NCI-H1105 (cell line): Measurements from ENCODE around the gene CHST15.

Source experiments
- DNase-seq: peaks from one replicate; lab custom pipeline; 2025; lab: John Stamatoyannopoulos, UW

The CHST15 gene

DNA sequence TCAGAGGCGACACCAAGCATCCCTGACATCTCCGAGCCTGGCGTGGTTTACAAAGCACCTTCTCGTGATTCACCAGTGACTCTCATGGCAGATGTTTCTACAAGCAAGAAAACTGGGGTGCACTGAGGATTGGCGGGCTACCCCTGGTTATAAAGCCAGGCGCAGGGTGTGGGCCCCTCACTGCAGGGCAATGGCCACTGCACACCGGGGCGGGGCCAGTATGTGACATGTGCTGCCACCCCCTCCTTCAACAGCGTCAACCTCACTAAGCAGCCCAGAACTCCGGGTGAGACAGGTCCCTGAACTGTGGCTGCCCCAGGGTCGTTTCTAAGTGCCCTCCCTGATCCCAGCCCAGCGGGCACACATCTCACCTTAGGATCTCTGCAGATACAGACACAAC lies 63.8 kb downstream of the CHST15 start:
- no peak for DNase-seq

DNA sequence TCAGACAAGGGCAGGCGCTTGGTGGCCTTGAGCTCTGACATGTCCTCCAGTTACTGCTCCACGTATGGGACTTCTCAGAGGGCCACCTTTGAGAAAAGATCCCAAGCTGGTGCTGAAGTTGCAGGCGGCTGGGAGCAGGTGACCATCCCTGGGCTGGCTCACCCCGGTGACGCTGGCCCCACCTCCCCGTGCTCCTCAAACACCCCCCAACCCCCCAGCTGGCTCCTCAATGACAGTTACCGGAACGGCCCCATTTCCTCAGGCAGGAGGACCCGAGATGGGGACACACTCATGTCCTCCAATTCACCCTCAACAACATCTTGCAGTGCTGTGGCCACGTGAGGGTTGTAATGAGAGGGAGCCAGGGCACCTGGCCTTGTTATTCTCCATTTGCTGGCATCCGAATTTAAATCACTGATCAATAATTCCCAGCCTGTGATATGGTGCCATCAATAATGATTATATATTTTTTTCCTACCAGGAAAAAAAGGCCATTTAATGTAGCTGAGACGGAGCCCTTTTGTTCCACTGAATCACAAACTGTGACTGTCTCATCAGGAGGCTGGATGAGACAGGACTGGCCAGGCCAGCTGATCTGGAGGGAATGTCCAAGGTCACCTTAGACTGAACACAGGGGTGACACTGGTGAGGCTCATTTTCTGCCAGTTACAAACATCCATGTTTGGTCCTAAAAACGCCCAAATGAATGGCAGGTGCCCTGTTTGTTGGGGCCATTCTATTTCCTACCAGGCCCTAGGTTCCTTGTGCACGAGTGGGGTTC lies 64.5 kb downstream of the CHST15 start:
- no peak for DNase-seq

DNA sequence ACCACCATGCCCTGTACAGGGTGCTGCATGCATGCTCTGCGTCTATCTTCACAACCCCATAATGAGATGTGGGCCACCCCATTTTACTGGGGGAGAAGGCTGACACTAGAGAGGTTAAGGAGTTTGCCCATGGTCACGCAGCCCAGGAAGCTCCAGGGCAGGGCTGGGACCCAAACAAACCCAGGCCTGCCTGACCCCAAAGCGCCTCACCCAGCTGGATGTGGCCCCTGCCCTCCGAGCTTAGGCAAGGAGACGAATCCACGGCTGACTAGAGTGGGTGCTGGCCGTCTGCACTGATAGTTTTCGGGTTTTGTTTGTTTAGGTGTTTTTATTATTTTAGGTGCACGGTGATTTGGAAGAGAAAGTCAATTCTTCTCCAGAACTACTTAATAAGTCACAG lies 65.7 kb downstream of the CHST15 start:
- no peak for DNase-seq

DNA sequence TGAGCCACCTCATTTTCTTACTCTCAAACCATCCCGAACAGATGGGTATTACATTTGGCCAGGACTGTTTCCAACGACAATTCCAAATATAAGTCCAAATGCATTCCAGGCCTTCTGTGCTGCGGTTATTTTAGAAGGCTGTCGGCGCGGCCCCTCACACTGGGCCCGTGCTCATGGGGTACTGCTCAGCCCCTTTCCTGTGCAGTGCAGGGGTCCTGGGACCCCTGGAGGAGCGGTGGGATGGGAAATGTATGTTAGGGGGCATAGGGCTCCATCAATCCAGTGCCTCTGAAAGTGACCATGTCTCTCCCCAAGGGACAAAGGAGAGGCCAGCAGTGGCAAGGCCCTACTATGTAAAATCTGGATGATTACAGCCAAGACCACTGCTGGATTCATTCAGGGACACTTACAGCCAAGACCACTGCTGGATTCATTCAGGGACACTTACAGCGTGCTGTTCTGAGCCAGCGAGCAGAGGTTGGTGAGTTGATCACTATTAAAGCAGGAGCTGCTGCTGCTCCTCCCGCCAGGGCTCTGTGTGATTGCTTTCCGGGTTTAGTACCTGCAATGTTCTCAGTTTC lies 66.3 kb downstream of the CHST15 start:
- DNase-seq, result no peak

DNA sequence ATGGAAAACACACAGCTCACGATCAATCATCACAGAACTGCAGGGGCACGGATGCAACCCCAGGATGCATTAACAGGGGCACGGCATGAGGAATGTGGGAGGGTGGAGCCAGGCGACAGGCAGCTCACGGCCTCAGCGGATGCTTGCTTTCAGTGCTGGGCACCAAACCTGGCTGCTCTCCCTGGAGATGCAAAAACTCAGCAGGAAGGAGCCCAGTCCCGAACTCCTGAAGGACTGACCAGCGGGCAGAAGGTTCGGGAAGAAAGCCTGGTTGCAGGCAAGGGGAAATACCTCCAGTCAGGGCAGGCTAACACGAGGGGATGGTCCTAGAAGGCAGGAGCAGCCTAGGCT lies 66.8 kb downstream of the CHST15 start:
- DNase-seq, result no peak

DNA sequence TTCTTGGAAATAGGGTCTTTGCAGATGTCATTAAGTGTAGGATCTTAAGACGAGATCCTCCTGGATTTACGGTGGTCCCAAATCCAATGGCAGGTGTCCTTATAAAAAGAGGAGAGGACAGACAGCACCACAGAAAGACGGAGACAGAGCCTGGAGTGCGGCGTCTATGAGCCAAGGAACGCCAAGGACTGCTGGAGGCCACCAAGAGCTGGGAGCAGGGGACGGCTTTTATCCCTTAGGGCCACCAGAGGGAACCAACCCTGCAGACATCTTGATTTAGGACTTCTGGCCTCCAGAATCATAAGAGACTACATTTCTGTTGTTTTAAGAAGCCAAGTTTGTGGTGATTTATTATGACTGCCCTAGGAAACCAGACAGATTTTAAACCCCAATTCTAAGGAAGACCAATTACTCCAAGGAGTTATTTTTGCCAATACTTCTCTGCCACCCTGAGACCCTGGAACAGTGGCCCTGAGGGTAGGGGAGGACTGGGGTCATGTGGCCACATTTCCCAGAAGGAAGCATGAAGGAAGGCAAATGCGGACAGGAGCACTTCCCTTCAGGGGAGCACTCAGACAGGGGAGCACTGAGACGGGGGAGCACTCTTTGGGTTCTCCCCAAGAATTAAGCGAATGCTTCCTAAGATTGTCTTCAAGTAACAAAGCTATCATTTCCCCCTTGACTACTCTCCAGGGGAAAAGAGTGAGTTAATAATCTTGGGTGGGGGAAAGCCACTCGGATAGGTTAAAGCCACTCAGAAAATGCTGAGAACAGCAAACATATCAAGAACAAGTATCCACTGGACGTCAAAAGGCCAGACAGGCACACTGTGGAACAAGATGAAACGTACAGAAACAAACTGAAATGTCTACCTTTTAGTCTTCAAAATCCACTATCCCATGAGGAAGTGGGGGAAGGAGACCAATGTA lies 67.5 kb downstream of the CHST15 start:
- DNase-seq, result no peak

DNA sequence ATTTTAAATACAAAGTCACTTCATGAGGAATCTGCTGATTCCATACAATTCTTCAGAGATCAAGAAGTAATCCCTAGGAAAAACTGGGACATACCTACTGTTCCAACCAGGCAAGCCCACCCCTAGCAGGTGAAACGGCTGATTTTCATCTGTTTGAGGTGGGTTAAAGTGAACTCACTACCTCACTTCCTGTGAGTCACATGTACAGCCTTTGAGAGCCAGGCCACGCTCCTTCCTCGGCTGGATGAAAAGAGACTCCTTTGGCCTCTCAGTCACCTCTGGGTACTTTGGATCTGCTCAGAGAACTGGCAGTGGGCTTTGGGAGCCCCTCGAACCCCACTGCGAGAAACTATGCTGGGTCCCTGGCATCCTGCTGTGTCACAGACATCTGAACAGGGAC lies 68.2 kb downstream of the CHST15 start:
- no peak for DNase-seq

DNA sequence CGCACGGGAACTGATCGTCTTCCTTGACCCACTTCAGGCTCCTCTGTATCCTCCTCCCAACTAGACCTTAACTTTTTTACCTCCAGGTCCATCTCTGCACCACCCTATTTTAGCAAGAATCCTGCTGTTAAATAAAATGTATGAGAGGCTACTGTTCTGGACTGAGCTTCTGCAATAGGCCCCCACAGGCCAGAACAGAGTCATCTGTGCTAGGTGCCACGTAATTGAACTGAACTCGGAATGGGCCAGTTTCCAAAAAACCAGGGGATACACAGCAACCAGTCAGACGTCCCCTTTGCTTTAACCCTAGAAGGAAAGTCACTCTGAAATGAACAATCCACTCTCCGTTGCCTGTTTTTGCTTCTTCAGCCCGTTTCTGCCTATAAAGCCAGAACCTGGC lies 71.3 kb downstream of the CHST15 start:
- DNase-seq, result no peak

DNA sequence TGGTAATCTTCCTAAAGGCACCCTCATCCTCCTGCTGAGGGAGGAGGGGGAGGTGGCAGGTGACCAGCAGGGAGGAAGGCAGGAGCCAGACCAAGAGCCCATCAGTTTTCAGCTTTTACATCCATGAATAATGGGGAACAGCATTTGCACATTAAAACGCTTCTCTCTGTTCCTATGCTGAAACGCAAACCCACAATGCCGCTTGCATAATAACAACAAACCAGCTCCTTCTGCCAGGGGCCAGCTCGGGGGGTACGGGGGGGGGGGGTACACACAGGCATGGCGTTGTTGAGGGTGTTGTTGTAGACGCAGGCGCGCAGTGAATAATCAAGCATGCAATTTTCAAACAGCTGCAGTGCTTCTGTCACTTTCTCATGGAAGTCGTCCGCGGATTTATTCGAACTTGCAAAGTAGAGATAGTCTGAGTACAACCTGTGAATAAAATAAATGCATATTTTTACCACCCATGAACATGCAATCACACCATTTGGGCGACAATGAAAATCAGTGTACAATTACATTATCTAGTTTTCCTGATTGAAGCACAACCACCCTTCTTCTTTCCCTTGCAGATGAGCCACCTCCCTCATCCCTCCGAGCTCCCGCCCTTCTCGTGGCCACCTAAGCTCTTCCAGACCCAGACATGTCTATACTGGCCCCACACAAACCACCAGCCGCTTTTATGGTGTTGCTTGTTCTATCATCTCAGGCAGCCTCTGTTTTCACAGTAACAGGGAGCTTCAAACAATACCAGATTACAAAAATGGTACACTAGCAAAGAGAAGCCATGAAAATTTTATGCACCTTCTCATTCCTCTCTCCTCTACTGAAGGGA lies 72.2 kb downstream of the CHST15 start:
- peak; percentile 64 for DNase-seq

DNA sequence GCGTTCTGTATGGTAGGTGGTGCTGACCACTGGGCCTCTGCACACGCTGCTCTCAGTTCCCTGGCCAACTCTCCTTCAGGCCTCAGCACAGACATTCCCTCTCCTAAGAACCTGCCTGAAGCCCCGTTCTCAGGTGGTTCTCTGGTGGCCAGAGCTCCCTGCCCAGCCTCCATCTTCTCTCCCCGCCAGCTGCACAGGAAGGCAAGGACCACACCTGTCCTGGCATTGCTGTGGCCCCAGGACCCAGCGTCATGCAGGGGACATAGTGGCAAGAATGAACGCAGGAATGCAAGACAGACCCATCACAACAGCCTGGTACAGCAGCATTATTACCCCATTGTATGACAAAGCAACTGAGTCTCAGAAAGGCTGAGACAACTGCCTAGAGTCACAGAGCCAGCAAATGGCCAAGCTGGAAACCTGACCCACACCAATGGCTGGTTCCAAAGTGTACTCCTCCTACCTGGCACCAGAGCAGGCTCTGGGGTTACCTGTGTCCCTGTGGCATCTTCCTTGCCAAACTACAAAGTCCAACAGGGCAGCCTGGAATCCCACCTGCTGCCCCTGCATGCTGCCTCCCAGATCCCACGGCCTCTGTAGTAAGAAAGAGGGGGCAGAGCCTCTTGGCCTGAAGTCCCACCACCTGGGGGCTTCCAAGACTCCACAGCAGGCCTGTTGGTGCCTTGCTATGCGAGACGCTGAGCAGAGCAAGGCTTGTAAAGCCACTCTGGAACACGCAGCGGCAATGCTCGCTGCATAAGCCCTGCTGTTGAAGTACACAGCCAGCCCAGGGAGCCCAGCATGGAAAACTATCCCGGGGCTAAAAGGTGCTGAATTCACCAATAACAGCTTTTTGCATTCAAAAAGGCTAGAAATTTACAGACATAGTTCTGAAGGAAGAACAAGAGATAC lies 73.3 kb downstream of the CHST15 start:
- DNase-seq, result no peak

DNA sequence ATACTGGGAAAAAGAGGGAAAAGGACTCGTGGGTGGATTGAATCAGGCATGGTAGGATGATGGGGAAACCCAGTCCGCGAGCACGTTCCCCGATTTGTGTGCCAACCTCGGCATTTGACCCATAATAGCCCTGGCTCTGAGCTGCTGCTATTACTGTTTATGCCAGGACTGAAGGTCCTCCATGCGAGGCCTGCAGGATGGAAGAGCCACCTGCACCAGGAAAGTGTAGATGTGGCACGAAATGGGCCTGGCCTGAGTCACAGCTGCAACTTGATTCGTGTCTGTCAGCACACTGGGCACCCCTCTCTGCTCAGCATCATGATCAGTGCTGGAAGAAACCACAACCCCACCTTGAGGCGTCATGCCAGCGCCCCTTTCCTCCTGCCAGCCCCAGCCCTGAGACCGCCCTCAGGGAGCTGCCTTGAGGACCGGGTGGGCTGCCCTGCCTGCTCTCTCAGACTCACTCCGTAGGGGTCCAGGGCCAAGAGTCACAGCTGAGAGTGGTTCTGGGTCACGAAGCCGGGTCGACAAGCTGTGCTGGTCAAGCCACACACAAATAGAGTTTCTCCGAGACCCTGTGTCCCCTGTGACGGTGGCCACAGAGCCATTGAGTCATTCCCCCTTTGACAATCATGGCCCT lies 74.4 kb downstream of the CHST15 start:
- no peak for DNase-seq

DNA sequence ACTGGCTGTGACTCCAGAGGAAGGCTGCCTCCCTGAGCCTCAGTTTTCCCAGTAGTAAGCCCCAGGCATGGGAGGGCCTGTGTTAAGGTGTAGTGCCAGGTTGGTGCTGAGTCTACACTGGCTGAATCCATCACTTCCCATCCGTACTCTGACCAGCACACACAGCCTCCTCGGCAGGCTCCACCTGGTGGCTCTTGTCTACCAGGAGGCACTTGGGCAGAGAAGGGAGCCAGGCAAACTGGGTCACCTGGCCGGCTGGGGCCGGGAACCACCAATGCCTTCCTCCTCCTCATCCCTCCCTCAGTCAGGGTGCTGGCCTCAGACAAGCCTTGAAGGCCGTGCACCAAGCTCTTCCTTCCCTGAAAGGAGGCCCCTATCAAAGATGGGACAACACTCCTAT lies 75.7 kb downstream of the CHST15 start:
- DNase-seq, result no peak

DNA sequence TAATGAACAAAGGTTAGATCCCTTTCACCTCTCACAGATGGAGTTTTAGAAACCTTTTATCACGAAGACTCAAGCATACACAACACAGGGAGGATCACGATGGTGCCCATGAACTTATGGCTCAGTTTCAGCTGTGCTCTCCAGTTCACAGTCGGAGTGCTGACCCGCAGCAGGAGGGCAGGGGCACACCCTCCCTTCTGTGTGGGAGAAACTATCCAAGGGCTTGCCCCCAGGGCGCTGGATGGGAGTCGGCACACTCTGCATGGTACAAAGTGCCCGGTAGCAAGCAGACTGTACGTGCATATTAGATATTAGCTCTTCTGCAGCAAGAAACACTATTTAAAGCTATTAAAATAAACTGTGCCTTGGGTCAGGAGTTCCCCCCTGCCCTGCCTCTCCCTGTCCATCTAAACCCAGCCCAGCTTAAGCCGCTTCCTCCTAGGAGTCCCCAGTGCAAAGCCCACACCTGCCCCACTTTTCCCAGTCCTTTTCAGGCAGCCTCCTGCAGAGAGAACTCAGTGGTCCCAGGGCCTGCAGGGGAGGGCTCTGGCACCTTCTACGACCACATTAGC lies 76.5 kb downstream of the CHST15 start:
- DNase-seq, result no peak

DNA sequence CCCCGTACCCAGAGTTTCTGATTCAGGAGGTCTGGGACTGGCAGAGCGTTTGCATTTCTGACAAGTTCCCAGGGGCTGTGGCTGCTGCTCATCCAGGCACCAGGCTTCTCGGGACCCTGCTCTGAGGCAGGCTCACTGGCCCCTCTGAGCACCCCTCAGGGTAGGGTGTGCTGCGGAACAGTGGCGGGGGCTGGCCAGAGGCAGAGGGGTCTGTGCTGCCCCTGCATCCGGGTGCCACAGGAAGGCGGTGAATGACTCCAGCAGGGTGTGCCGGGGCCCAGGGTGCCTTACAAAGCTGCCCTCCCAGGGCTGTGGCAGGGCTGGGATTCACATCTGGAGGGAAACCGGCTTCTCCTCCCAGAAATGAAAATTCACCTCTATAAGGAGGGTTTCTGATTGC lies 77.4 kb downstream of the CHST15 start:
- no peak for DNase-seq

DNA sequence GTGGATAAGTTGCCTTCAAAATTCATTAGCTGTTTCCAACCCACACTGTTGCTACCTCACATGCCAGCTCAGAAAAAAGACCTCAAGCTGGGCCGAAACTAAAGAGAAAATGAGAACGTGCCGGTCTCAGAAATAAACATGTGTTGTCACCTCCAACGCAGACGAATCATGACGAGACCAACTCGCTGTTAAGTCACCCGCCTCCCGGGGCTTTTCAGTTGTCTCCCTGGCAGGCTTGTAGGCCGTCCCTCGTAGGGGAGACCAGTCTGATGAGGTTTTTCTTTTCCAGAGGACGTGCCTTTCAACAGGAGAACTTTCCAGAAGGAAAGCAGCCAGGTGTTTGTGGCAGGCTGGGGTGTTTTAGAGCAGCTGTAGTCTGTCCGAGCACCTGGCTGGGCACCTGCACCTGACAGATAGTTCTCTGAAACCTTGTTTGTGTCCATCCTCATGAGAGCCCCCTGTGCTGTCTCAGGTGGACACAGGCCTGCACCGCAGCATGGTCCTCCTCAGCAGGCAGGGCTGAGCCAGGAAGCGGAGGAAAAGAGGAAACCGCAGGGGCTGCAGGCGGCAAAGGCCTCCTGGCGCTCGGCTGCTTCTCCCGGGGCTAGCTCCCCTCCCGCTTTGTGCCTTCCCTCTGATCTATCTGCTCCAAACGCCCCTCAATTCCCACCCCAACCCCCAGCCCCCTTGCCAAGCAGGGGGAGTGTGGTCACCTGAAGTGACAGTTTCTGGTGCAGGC lies 78.8 kb downstream of the CHST15 start:
- no peak for DNase-seq

DNA sequence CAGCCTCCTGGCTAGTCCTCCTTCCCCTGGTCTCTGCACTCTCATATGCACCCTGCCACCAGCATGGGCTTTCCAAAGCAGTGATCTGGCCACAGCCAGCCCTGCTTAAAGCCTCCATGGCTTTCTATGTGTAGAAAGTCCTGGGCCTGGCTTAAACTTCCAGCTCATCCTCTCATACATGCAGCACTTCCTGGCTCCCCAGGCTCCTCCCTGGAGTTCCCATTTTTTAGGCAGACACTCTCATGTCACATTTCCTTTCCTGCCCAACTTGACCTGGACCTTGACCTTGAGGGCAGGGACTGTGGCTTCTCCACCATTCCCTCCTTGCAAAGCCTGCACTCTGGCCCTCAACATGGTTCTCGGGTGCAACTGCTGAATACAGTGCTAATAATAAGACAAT lies 79.5 kb downstream of the CHST15 start:
- DNase-seq, result no peak

DNA sequence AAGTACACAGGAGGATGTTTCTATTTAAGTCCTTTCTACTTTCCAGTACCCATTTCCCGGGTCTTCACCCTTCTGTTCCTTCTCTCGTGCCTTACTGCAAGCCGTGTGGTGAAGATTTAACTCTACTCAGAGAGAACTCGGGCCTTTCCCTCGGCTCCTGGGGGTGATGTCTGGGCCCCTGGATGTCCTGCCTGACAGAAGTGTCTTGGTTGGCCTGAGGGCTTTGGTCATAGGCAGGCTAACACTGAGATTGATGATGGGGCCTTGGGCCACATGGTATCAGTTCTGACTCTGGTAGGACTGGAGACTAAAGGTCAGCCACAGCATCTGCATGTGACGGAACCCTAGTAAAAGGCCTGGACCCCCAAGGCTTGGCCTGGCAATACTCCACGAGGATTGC lies 80.4 kb downstream of the CHST15 start:
- DNase-seq, result no peak

DNA sequence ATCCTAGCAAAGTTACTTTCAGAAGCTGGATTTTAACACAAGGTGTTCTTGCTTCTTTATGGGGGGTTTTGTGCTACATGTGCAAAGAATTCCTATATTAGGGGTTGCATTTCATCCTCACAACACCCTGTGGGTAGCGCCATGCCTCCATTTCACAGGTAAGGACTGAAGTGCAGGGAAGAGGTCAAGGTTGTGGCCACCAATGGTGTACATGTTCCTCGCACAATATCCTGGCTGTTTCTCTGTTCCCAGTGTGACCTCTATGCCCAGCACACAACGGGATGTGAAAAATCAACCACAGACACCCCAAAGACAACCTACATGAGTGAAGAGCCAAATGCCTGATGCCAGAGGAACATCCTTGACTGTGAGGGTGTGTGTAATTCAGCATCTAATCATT lies 80.8 kb downstream of the CHST15 start:
- no peak for DNase-seq

DNA sequence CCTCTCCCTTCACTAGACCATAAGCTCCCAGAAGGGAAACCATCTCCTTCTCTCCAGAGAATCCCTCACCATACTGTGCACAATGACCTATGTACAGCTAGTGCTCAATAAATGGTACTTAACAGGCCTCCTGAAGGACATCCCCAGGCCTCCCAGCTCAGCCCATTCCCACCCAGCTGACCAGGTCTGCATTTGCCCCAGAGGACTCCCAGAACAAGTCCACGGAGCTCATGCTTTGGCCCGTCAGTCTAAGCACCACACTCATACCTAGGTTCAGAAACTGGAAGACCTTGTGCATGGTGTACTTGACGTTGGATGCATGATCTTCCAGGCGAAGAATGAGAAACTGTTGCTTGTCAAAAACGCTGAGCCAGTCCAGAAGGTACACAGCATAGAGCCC lies 81.3 kb downstream of the CHST15 start:
- DNase-seq, result no peak

DNA sequence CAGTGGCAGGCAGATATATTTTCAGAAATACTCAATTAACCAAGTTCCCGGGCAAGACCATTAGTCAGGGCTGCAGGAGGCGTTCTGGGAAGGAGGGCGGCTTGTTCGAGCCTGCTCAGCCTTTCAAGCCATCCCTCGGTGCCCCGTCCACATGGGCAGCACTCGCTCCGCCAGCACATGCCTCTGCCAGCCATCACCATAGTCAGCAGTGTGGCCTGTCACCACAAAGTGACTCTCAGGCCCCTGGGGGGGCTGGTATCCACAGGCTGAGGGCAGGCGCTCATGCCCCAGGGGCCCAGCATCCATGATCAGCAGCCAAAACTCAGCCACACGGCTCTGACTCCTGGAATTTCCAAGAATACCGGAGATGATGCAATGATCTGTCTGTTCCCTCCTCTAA lies 81.9 kb downstream of the CHST15 start:
- DNase-seq, result no peak
